Activated CD4-positive, alpha-beta T cell treated with anti-CD3 and anti-CD28 coated beads for 36 hours (primary cell): ENCODE data around the gene OR10G2. TPM values are rescaled to one million over a fixed set of nuclear protein-coding genes. Genes with fewer than 3 reads are reported as not detected.

Experiments used
- total RNA-seq, 2 experiments: library from RNA; stranded (reverse); gene quantifications; one replicate each; pipeline ENCODE4 v1.2.3, GENCODE V29; 2021

OR10G2 gene
- total RNA-seq, 2 experiments from 2014 or later: not detected

Other genes starting within 250 kb of the OR10G2 start
- gene CHD8, start 178.8 kb downstream of the OR10G2 start, total RNA-seq: 100 to 1,000 TPM in 1 of 2 experiments, 10 to 100 TPM in 1; 84.3 to 104 TPM
- gene RAB2B, start 158.0 kb downstream of the OR10G2 start, total RNA-seq: 10 to 100 TPM; 21.2 to 22.0 TPM
- gene TOX4, start 157.7 kb downstream of the OR10G2 start, total RNA-seq: 10 to 100 TPM; 79.5 to 85.6 TPM
- 10 to 100 TPM; 64.0 to 67.4 TPM for gene METTL3, start 123.6 kb downstream of the OR10G2 start, total RNA-seq
- 1 to 10 TPM; 5.5 to 6.3 TPM for gene SALL2, start 108.6 kb downstream of the OR10G2 start, total RNA-seq
- gene OR10G3, start 54.9 kb downstream of the OR10G2 start, total RNA-seq: not detected
- not detected for gene OR4E2, start 18.9 kb upstream of the OR10G2 start, total RNA-seq
- gene OR4E1, start 38.9 kb upstream of the OR10G2 start, total RNA-seq: under 1 TPM; 0.07 to 0.11 TPM